KMS-11 (cell line): ENCODE measurements around the gene AUTS2.

Experiments used
- H2AFZ ChIP-seq: fragments of 200-600 bp; sonication (generic); 2 replicates; pipeline ENCODE4 v1.6.1; 2016; ENCODE audit warnings: antibody characterized with exemption, mixed run types, low read depth
- H3K27ac ChIP-seq: fragments of 200-600 bp; sonication (generic); 2 replicates; pipeline ENCODE4 v1.6.1; 2016; ENCODE audit warnings: mild to moderate bottlenecking, mixed run types
- H3K27me3 ChIP-seq: fragments of 200-600 bp; sonication (generic); 2 replicates; pipeline ENCODE4 v1.6.1; 2017; ENCODE audit warnings: mild to moderate bottlenecking, low read depth, mixed run types, moderate library complexity; ENCODE audit not compliant: insufficient read depth
- H3K36me3 ChIP-seq: fragments of 200-600 bp; sonication (generic); 2 replicates; pipeline ENCODE4 v1.6.1; 2017; ENCODE audit warnings: mild to moderate bottlenecking, mixed run types; ENCODE audit not compliant: insufficient read depth
- H3K4me1 ChIP-seq: fragments of 200-600 bp; sonication (generic); 2 replicates; pipeline ENCODE4 v1.6.1; 2016; ENCODE audit warnings: mild to moderate bottlenecking, low read depth, mixed run types; ENCODE audit not compliant: poor library complexity, severe bottlenecking
- H3K4me2 ChIP-seq: fragments of 200-600 bp; sonication (generic); 2 replicates; pipeline ENCODE4 v1.7.0; 2016; ENCODE audit warnings: mild to moderate bottlenecking, mixed run types
- H3K4me3 ChIP-seq: fragments of 200-600 bp; sonication (generic); IDR thresholded peaks from 2 replicates; pipeline ENCODE4 v1.6.1; 2017; ENCODE audit warnings: low read depth, low read length, mixed read lengths; ENCODE audit not compliant: insufficient read depth
- H3K79me2 ChIP-seq: fragments of 200-600 bp; sonication (generic); 2 replicates; pipeline ENCODE4 v1.6.1; 2016; ENCODE audit warnings: low read depth, mixed run types; ENCODE audit not compliant: insufficient read depth
- H3K9ac ChIP-seq: fragments of 200-600 bp; sonication (generic); 2 replicates; pipeline ENCODE4 v1.6.1; 2016; ENCODE audit warnings: mild to moderate bottlenecking, mixed run types
- H4K20me1 ChIP-seq: fragments of 200-600 bp; sonication (generic); 2 replicates; pipeline ENCODE4 v1.6.1; 2016; ENCODE audit warnings: mild to moderate bottlenecking, mixed run types; ENCODE audit not compliant: insufficient read depth
- CTCF ChIP-seq: fragments of 200-600 bp; sonication (generic); conservative IDR thresholded peaks from 2 replicates; pipeline ENCODE4 v1.6.1; 2017; ENCODE audit warnings: low read depth, mild to moderate bottlenecking, antibody characterized with exemption, low read length, moderate library complexity, mixed read lengths

The AUTS2 gene

GRCh38 chr7:70776627-70777101 lies 1178.4 kb downstream of the AUTS2 start:
- peaks cover 43% of the 10 kb centered on the region; the same call in 1 of the 2 replicates for H3K79me2 ChIP-seq
- no peaks in the 10 kb centered on the region for H3K27me3 ChIP-seq
- H4K20me1 ChIP-seq: no peaks in the 10 kb centered on the region
- no peak overlapping the region for H3K9ac ChIP-seq
- H3K4me3 ChIP-seq: no peak overlapping the region
- no peak overlapping the region for H3K4me2 ChIP-seq
- no peak for TF ChIP-seq CTCF
- H2AFZ ChIP-seq: no peak overlapping the region
- H3K4me1 ChIP-seq: peaks cover 60% of the 10 kb centered on the region
- no peak overlapping the region for H3K27ac ChIP-seq
- peaks cover 31% of the 10 kb centered on the region; the same call in 1 of the 2 replicates for H3K36me3 ChIP-seq

- Histone ChIP-seq H3K4me2 (no peak overlapping the region), H3K9ac (no peak overlapping the region), H3K79me2 (peaks cover 37% of the 10 kb centered on the region; the same call in 1 of the 2 replicates), H3K36me3 (peaks cover 32% of the 10 kb centered on the region; the same call in 1 of the 2 replicates), H4K20me1 (no peaks in the 10 kb centered on the region), H3K4me3 (no peak overlapping the region), H3K27me3 (no peaks in the 10 kb centered on the region), H3K4me1 (peaks cover 58% of the 10 kb centered on the region), H2AFZ (no peak overlapping the region), H3K27ac (0 out of 2 replicates have a peak overlapping the region, but pooled peaks have one; percentile 23)
- no peak for TF ChIP-seq CTCF
Observed at GRCh38 chr7:70777251-70777650, 1179.0 kb downstream of the AUTS2 start.

GRCh38 chr7:70778585-70778984 lies 1180.3 kb downstream of the AUTS2 start:
- Histone ChIP-seq H3K36me3 (peaks cover 41% of the 10 kb centered on the region; the same call in 1 of the 2 replicates), H3K4me3 (no peak overlapping the region), H2AFZ (no peak overlapping the region), H3K9ac (no peak overlapping the region), H4K20me1 (no peaks in the 10 kb centered on the region), H3K79me2 (peaks cover 28% of the 10 kb centered on the region; the same call in 1 of the 2 replicates), H3K27ac (no peak overlapping the region), H3K27me3 (no peaks in the 10 kb centered on the region), H3K4me1 (peaks cover 45% of the 10 kb centered on the region), H3K4me2 (no peak overlapping the region)
- TF ChIP-seq CTCF: no peak

- H3K4me3 ChIP-seq: no peak overlapping the region
- TF ChIP-seq CTCF: no peak
- H2AFZ ChIP-seq: no peak overlapping the region
- H4K20me1 ChIP-seq: no peaks in the 10 kb centered on the region
- peaks cover 29% of the 10 kb centered on the region; the same call in 1 of the 2 replicates for H3K79me2 ChIP-seq
- H3K4me1 ChIP-seq: peaks cover 38% of the 10 kb centered on the region
- H3K27me3 ChIP-seq: no peaks in the 10 kb centered on the region
- no peak overlapping the region for H3K4me2 ChIP-seq
- peaks cover 47% of the 10 kb centered on the region; the same call in 1 of the 2 replicates for H3K36me3 ChIP-seq
- H3K27ac ChIP-seq: no peak overlapping the region
- H3K9ac ChIP-seq: no peak overlapping the region
Observed at GRCh38 chr7:70779321-70779720, 1181.0 kb downstream of the AUTS2 start.
